NAMALWA (cell line): ENCODE data around the gene TAS2R43.
"Not testable (repeated sequence)": the region's sequence is repeated elsewhere in the genome, so short reads cannot be mapped to it uniquely, and the experiment has no call there.

Experiments
- DNase-seq: peaks from one replicate; pipeline ENCODE4 v3.0.0-alpha.2; 2015; ENCODE audit warnings: low spot score

The TAS2R43 gene, protein sequence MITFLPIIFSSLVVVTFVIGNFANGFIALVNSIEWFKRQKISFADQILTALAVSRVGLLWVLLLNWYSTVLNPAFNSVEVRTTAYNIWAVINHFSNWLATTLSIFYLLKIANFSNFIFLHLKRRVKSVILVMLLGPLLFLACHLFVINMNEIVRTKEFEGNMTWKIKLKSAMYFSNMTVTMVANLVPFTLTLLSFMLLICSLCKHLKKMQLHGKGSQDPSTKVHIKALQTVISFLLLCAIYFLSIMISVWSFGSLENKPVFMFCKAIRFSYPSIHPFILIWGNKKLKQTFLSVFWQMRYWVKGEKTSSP

GRCh38 chr12:11092128-11092527 is at the start of gene TAS2R43:
TAS2R43 (minus strand) TSS chr12:11092313; CDS start chr12:11092229, 84 bp downstream.
- no peak for DNase-seq

DNA sequence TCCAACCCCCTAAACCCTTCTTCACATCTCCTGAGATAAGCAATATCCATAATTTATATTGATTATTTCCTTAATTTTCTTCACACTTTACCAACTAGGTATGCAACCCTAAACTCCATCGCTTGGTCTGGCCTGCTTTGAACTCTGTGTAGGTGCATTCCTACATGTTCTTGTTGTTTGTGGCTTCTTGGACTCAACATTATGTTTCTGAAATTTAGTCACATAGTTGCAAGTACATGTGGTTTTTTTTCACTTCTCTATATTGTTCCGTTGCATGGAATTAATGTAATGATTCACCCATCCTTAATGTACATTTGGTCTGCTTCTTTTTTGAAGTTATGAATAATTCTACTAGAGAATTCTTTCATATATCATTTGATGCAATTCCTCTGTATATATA is 44.0 kb upstream of the TAS2R43 start:
- DNase-seq = no peak

DNA sequence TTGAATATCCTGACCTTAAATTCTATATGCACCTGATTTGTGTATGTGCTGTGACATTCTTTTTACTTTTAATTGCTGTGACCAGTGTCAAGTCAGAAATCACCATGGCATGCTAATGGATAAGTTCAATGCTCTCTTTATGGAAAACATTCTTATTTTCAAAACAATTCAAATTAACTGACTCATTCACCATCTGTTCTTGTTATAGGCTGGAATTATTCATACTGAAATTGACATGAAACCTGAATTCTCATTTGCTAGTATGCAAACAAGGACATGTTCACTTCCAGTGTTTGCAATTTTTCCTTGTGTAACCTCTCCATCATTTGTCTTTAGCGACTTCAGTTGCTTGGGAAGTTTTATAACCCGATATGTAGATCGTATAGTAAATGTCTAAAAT is 42.2 kb upstream of the TAS2R43 start, which contains the start of gene TAS2R30:
TSS of gene TAS2R30 (minus strand) at position 340 of the 400 bp plus-strand sequence. CDS start 400 bp downstream, outside the sequence.
- no peak for DNase-seq

DNA sequence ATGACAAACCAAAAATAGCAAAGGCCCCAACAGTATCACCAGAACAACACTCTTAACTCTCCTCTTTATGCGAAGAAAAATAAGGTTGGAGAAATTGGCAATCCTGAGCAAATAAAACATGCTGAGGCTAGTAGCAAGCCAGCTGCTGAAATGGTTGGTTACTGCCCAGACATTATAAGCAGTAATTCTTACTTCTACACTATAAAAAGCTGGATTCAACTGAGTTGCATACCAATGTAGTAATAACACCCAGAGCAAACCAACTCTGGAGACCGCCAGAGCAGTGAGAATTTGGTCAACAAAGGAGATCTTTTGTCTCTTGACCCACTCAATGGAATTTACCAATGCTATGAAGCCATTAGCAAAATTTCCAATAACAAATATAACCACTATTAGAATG is 41.7 kb upstream of the TAS2R43 start:
- no peak for DNase-seq

DNA sequence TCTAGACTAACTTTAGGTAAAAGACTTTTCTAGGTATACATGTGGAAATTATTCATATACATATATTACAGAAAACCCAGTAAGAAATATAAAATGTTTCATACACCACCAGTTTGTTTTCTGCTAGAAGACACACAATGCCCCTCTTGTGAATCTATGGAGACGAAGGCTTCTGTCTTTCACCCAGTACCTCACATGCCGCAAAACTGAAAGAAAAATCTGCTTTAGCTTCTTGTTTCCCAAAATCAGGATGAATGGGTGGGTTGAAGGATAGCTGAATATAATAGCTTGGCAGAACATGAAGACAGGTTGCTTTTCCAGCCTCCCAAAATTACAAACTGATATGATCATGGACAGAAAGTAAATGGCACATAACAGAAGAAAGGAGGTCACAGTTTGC is 41.0 kb upstream of the TAS2R43 start:
- no peak for DNase-seq

DNA sequence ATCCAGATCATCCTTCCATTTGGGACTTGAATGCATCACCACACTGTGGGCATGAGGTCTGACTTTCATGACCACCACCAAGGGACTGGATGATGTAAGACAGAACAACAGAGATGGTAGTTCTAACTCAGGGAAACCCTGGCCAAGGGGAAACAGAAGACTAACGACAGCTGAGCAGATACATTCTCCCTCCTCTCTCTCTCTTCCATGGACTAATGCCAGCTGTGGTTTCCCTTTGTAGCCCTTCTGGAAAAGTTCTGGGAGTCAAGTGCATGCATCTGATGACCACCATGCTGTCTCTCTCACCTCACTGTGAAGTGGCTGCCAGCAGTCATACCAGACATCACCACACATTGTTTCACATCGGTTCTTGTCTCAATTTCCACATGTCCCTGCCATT is 38.9 kb upstream of the TAS2R43 start:
- DNase-seq = no peak

GRCh38 chr12:11130382-11130781 is 38.3 kb upstream of the TAS2R43 start:
- DNase-seq = no peak

GRCh38 chr12:11114130-11114529 is 22.0 kb upstream of the TAS2R43 start:
- not testable (repeated sequence) for DNase-seq

DNA sequence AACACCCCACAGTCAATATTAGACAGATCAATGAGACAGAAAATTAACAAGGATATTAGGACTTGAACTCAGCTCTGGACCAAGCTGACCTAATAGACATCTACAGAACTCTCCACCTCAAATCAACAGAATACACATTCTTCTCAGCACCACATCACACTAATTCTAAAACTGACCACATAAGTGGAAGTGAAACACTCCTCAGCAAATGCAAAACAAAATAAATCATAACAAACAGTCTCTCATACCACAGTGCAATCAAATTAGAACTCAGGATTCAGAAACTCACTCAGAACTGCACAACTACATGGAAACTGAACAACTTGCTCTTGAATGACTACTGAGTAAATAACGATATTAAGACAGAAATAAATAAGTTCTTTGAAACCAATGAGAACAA is 19.1 kb upstream of the TAS2R43 start:
- peak; percentile 26 for DNase-seq

DNA sequence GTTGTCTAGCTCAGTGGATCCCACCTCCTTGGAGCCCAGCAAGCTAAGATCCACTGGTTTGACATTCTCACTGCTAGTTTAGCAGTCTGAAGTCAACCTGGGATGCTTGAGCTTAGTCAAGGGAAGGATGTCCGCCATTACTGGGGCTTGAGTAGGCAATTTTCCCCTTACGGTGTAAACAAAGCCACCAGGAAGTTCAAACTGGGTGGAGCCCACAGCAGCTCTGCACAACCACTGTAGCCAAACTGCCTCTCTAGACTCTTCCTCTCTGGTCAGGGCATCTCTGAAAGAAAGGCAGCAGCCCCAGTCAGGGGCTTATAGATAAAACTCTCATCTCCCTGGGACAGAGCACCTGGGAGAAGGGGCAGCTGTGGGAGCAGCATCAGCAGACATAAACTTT is 16.7 kb upstream of the TAS2R43 start:
- no peak for DNase-seq

GRCh38 chr12:11107719-11108118 is 15.6 kb upstream of the TAS2R43 start:
- no peak for DNase-seq

- DNase-seq = no peak
These were observed 14.2 kb upstream of the TAS2R43 start for GRCh38 chr12:11106288-11106687.

GRCh38 chr12:11105546-11105945 is 13.4 kb upstream of the TAS2R43 start:
- DNase-seq = no peak

- not testable (repeated sequence) for DNase-seq
These were observed 2.8 kb upstream of the TAS2R43 start for GRCh38 chr12:11094910-11095309.

GRCh38 chr12:11089246-11089645 is 2.9 kb downstream of the TAS2R43 start:
- DNase-seq = no peak

GRCh38 chr12:11085419-11085818 is 6.7 kb downstream of the TAS2R43 start:
- DNase-seq = peak; percentile 54

- no peak for DNase-seq
These were observed 10.1 kb downstream of the TAS2R43 start for GRCh38 chr12:11081987-11082386.

GRCh38 chr12:11078246-11078645 is 13.9 kb downstream of the TAS2R43 start:
- DNase-seq = no peak

DNA sequence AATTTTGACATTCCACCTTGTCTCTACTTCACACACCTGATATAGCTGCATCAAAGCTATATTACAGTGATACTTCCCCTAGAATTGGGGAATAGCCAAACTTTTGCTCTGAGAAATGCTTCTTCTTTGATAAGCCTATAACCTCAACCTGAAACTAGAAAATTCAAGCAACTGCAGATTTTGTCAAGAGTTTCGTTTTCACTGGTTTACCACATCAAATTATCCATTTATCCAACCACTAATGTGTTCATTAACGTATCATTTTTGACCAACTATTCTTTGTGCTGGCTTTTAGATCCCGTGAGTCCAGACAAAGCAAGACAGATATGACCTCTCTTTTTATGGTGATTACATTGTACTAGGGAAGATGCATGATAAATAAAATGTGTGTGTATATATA is 16.5 kb downstream of the TAS2R43 start:
- no peak for DNase-seq

DNA sequence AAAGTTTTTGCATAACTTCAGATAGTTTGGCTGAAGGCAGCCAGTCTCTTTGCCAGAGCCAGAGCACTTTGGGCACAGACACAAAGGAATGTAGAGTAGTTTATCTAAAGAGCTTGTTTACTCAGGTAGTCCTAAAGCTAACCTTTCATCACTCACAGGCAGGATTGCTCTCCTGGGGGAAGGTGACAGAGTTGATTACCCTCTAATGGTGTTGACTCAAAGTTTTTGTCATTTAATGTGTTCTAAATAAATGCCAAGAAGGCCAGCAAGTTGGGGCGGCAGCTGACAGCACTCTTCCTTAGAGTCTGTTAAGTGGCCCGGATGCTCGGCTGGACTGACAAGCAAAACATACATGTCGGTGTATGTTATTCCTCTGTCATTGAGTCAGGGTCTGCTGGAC is 20.7 kb downstream of the TAS2R43 start:
- DNase-seq = no peak

GRCh38 chr12:11070999-11071398 is 21.1 kb downstream of the TAS2R43 start:
- DNase-seq = no peak

- no peak for DNase-seq
These were observed 22.2 kb downstream of the TAS2R43 start for GRCh38 chr12:11069854-11070365.

DNA sequence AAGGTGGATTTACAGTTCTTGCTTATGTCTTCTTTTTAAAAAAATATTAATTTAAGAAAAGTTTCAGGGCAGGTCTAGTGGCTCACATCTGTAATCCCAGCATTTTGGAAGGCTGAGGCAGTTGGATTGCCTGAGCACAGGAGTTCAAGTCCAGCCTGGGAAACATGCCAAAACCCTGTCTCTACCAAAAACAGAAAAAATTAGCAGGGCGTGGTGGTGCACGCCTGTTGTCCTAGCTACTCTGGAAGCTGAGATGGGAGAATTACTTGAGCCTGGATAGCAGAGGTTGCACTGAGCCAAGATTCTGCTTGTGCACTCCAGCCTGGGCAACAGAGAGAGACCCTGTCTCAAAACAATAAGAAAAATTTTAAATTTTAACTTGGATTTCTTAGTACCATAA is 24.6 kb downstream of the TAS2R43 start:
- no peak for DNase-seq

GRCh38 chr12:11062194-11062593 is 29.9 kb downstream of the TAS2R43 start, which contains the start of gene TAS2R46:
TAS2R46 (minus strand) TSS chr12:11062294; CDS start chr12:11062294, 0 bp downstream.
- not testable (repeated sequence) for DNase-seq
